ENCODE data around the gene TIMD4. TPM values are rescaled to one million over a fixed set of nuclear protein-coding genes. Genes with fewer than 3 reads are reported as not detected.

Gene TIMD4
- total RNA-seq, 2 donors from 2014 or later, result 1.2 to 7.5 TPM

DNA sequence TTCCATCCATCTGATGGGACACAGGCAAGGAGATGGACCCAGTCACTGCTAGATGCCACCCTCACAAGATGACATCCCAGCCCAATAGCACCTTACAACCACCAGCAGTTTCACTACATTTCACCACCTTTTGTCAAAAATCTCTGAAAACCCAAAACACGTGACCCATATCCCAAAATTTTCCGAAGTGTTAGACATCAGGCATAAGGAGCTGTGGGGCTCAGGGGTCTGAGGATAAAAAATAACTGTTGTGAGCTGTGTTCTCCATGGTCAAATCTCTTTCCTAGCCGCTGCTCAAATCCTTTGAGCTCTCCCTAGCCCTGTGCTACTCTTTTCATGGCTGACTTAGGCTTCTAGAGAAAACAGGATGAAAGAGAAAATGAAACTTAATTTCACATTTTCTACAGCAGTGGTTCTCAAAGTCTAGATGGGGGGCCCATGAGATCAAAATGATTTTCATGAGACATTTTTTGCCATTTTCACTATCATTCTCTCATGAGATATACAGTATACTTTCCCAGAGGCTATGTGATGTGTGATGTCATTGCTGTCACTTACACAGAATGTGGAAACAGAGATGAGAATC lies 40.7 kb downstream of the TIMD4 start:
- intact Hi-C loops (cut with DNase I), result no loop called here
- H3K36me3 ChIP-seq, result no peaks in the 10 kb centered on the region
- TF ChIP-seq POLR2A (IDR thresholded peaks at IDR 0.05), result no peak
- no peak for TF ChIP-seq CTCF (IDR thresholded peaks at IDR 0.05)
- no peaks in the 10 kb centered on the region for H3K4me1 ChIP-seq (replicated peaks)
- WGBS, result 94% methylated on average over 3 of the region's 3 CpGs
- H3K27me3 ChIP-seq (replicated peaks; ENCODE audit: insufficient read depth), result no peaks in the 10 kb centered on the region
- no peak for DNase-seq (ENCODE audit: low spot score)
- no peak overlapping the region for H3K4me3 ChIP-seq
- no peak overlapping the region for H3K27ac ChIP-seq
- no peaks in the 10 kb centered on the region for H3K9me3 ChIP-seq

DNA sequence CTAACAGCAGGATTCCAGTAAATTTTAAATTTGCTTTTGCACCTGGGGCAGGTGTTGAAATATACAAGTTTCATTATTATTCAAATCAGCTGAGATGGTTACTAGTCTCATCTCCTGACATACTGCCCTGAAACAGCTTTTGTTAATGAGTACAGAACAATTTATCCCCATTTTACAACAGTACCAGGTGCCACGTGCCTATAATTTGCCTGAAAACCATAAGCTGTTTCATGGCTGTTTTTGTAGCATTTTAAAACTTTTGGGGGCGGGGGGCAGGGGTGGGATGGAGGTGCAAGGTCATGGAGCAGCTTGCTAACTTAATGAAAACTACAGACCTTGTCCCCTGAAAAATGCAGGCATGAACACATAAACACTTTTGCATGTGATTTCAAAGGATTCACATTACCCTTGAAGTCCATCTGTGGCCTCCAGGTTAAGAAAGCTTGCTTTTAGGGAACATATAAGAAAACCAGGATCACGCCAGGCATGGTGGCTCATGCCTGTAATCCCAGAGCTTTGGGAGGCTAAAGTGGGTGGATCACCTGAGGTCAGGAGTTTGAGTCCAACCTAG lies 42.1 kb downstream of the TIMD4 start:
- H3K9me3 ChIP-seq, result no peaks in the 10 kb centered on the region
- H3K27ac ChIP-seq, result no peak overlapping the region
- no peaks in the 10 kb centered on the region for H3K4me1 ChIP-seq (replicated peaks)
- no peaks in the 10 kb centered on the region for H3K27me3 ChIP-seq (replicated peaks; ENCODE audit: insufficient read depth)
- no peak for DNase-seq (ENCODE audit: low spot score)
- WGBS, result 67% methylated on average over 3 of the region's 3 CpGs
- TF ChIP-seq POLR2AphosphoS5 (IDR thresholded peaks at IDR 0.05) (no peak), CTCF (IDR thresholded peaks at IDR 0.05) (no peak), POLR2A (IDR thresholded peaks at IDR 0.05) (no peak)
- intact Hi-C loops (cut with DNase I), result no loop called here
- H3K36me3 ChIP-seq, result no peaks in the 10 kb centered on the region
- H3K4me3 ChIP-seq, result no peak overlapping the region

- H3K4me3 ChIP-seq, result no peak overlapping the region
- no peak for TF ChIP-seq POLR2AphosphoS5 (IDR thresholded peaks at IDR 0.05)
- no peak for TF ChIP-seq POLR2A (IDR thresholded peaks at IDR 0.05)
- no peak for TF ChIP-seq CTCF (IDR thresholded peaks at IDR 0.05)
- H3K4me1 ChIP-seq (replicated peaks), result no peaks in the 10 kb centered on the region
- intact Hi-C loops (cut with DNase I), result no loop called here
- DNase-seq (ENCODE audit: low spot score), result no peak
- 80% methylated on average over 7 of the region's 7 CpGs for WGBS
- no peak overlapping the region for H3K27ac ChIP-seq
- no peaks in the 10 kb centered on the region for H3K27me3 ChIP-seq (replicated peaks; ENCODE audit: insufficient read depth)
- no peaks in the 10 kb centered on the region for H3K9me3 ChIP-seq
- H3K36me3 ChIP-seq, result no peaks in the 10 kb centered on the region
Observed at GRCh38 chr5:156920042-156920860, 42.8 kb downstream of the TIMD4 start.

- no peak for DNase-seq (ENCODE audit: low spot score)
- no peaks in the 10 kb centered on the region for H3K4me1 ChIP-seq (replicated peaks)
- no peaks in the 10 kb centered on the region for H3K9me3 ChIP-seq
- intact Hi-C loops (cut with DNase I), result no loop called here
- H3K27me3 ChIP-seq (replicated peaks; ENCODE audit: insufficient read depth), result no peaks in the 10 kb centered on the region
- no peak overlapping the region for H3K27ac ChIP-seq
- TF ChIP-seq POLR2AphosphoS5 (IDR thresholded peaks at IDR 0.05) (no peak), CTCF (IDR thresholded peaks at IDR 0.05) (no peak), POLR2A (IDR thresholded peaks at IDR 0.05) (no peak)
- no peaks in the 10 kb centered on the region for H3K36me3 ChIP-seq
- no peak overlapping the region for H3K4me3 ChIP-seq
- 85% methylated on average over 8 of the region's 8 CpGs for WGBS
Observed at GRCh38 chr5:156918311-156918845, 44.6 kb downstream of the TIMD4 start.

Measured in prostate gland (tissue), 2 donors.